COLO829 (cell line): Measurements from ENCODE around the gene PARD6B.
"Not testable (repeated sequence)": the region's sequence is repeated elsewhere in the genome, so short reads cannot be mapped to it uniquely, and the experiment has no call there.

Experiments
- DNase-seq: peaks from one replicate; pipeline ENCODE4 v3.0.0; 2012; ENCODE audit warnings: low spot score

Gene PARD6B

GRCh38 chr20:50799890-50800550 is 68.6 kb downstream of the PARD6B start:
- no peak for DNase-seq

GRCh38 chr20:50800986-50801746 is 69.8 kb downstream of the PARD6B start:
- not testable (repeated sequence) for DNase-seq

- no peak for DNase-seq
Measured at GRCh38 chr20:50801747-50802125, 70.4 kb downstream of the PARD6B start.

DNA sequence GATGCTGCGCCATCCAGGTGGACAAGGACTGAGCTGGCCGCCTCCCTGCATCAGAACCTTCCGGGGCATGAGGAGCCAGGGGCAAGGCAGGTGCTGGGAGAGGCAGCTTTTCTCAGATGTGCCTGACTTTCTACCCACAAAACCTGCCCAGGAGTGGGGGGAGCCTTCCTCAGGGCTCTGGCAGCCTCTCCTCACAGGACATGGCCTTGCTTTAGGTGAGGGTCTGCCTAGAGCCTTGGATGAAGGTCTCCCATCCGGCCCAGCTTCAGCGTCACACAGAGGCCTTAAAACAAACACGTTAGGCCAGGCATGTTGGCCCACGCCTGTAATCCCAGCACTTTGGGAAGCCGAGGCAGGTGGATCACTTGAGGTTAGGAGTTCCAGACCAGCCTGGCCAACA is 70.9 kb downstream of the PARD6B start:
- no peak for DNase-seq

DNA sequence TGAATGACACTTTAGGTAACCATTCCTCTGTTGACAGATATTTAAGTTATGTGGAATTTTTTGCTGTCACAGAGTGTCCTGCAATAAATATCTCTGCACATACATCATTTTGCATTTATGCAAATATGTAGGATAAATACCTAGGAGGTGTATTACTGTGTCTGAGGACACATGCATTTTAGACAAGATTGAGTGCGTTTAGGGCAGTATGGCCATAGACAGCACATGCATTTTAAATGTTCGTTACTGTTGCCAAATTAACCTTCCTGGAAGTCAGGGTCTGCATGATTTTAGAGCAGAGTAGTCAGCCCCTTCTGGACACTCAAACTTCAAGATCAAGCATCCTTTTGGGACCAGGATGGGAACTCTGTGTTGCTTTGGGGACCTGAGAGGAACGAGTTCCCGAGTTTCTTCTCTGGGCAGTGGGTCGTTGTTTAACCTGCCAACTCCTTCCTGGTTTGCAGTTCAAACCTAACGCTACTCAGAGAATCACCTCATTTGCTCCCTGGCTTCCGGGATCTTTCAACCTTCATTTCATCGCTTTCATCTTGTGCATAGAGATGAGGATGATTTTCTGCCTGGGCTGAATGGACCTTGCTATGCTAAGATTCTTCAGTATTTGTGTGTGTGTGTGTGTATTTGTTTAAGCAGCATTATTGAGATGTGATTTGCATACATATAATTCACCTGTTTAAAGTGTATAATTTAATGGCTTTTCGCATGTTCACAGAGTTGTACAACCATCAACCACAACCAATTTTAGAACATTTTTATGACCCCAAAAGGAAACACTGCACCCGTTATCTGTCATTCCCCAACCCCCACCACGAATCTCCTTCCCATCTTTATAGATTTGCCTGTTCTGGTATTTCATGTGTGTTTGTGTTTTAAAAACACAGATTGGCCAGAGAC is 73.3 kb downstream of the PARD6B start:
- DNase-seq, result no peak

DNA sequence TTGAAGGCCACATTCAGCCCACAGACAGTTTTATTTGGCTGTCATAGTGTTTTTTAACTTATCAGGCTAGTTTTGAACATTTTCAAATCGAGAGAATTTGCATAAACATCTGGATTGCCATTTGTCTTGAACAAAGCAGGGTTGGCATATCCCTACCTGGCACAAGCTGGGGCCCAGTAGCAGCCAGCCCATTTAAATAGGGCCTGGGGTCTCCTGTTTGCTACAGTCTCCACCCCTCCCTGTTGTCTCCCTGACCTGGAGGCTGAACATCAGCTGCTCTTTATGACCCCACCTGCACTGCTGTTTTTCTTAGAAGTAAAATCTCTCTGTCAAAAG is 73.9 kb downstream of the PARD6B start:
- DNase-seq, result no peak

DNA sequence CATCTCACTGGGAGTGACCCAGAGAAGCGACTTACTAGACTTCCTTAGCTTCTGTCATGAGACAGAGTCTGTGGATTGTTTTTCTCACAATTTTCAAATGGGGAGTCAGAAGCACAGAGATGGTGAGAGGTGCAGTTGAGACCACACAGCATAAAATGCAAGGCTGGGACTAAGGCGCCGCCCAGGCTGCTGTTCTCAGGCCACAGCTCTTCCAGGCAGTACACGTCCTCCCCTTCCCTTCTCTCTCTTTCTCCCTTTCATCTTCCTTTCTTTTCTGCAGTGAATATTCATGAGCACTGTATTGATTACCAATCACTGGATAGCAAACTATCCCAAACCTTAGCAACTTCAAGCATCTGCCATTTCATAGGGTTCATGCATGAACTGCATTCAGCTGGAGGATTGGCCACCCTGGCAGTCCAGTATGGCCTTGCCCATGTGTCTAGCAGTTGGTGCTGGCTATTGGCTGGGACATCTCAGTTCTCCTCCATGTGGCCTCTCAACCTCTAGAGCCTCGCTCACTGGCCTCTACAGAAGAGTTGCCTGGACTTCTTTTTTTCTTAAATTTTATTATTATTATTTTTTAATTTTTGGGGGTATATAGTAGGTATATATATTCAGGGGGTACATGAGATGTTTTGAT is 74.9 kb downstream of the PARD6B start:
- DNase-seq, result no peak
